ENCODE results near the gene PLD4.

The PLD4 gene

GRCh38 chr14:104954746-104955395, 30.2 kb downstream of the PLD4 start:
- H3K23ac ChIP-seq (ENCODE audit: low read length in 2 of 2) = no peak overlapping the region
- H3K4me1 ChIP-seq (ENCODE audit: control insufficient read depth, insufficient read depth, low read depth, low read length) = peaks cover 4% of the 10 kb centered on the region
- peaks cover 68 to 85% of the 10 kb centered on the region in 2 experiments for H3K36me3 ChIP-seq (ENCODE audit: control insufficient read depth in 1 of 2, insufficient read depth in 2 of 2, low read depth in 1 of 2, low read length in 2 of 2)
- no peak overlapping the region for H3K4ac ChIP-seq (ENCODE audit: low read depth in 1 of 2, low read length in 2 of 2)
- H2AFZ ChIP-seq (ENCODE audit: low read depth, low read length) = no peak overlapping the region
- H2BK120ac ChIP-seq (ENCODE audit: low read depth, low read length) = no peak overlapping the region
- no peak overlapping the region for H2BK15ac ChIP-seq (ENCODE audit: low read depth, poor library complexity, severe bottlenecking)
- H3K27ac ChIP-seq (ENCODE audit: low read length, poor library complexity, severe bottlenecking) = no peak overlapping the region
- H3K14ac ChIP-seq (ENCODE audit: low read length in 2 of 2) = no peak overlapping the region
- H3K4me2 ChIP-seq (ENCODE audit: low read length, poor library complexity, severe bottlenecking) = no peak overlapping the region
- no peak overlapping the region for H2BK5ac ChIP-seq (ENCODE audit: low read depth, low read length, poor library complexity, severe bottlenecking)
- no peak overlapping the region for H3K9ac ChIP-seq (ENCODE audit: low read length)
- H3K18ac ChIP-seq (ENCODE audit: low read depth in 1 of 2, low read length in 2 of 2) = no peak overlapping the region
- no peak overlapping the region for H2AK5ac ChIP-seq (ENCODE audit: low read length, severe bottlenecking)
- H2BK12ac ChIP-seq (ENCODE audit: low read length in 2 of 2) = no peak overlapping the region
- WGBS = 93% methylated on average over 13 of the region's 13 CpGs
- H3K79me1 ChIP-seq (replicated peaks; ENCODE audit: low read length, poor library complexity, severe bottlenecking) = peaks cover 8% of the 10 kb centered on the region
- H4K91ac ChIP-seq (ENCODE audit: low read length) = no peak overlapping the region
- DNase-seq = no peak
- no peak overlapping the region for H3K4me3 ChIP-seq (ENCODE audit: insufficient read depth in 1 of 2, low read depth in 1 of 2, low read length in 2 of 2)
- no peaks in the 10 kb centered on the region for H3K27me3 ChIP-seq (ENCODE audit: control insufficient read depth in 1 of 2, insufficient read depth in 1 of 2, low read length in 2 of 2)
- no peaks in the 10 kb centered on the region for H3K9me3 ChIP-seq (ENCODE audit: control insufficient read depth, low read length)
- no peak overlapping the region for H4K8ac ChIP-seq (ENCODE audit: low read length)

- no peak overlapping the region for H3K4me2 ChIP-seq (ENCODE audit: low read length, poor library complexity, severe bottlenecking)
- no peak overlapping the region for H4K91ac ChIP-seq (ENCODE audit: low read length)
- no peak overlapping the region for H2BK120ac ChIP-seq (ENCODE audit: low read depth, low read length)
- H3K4me1 ChIP-seq (ENCODE audit: control insufficient read depth, insufficient read depth, low read depth, low read length) = peaks cover 4% of the 10 kb centered on the region
- no peak overlapping the region for H3K4me3 ChIP-seq (ENCODE audit: insufficient read depth in 1 of 2, low read depth in 1 of 2, low read length in 2 of 2)
- no peak for DNase-seq
- no peak overlapping the region for H2AFZ ChIP-seq (ENCODE audit: low read depth, low read length)
- H3K4ac ChIP-seq (ENCODE audit: low read depth in 1 of 2, low read length in 2 of 2) = no peak overlapping the region
- 98% methylated on average over 3 of the region's 3 CpGs for WGBS
- H3K79me1 ChIP-seq (replicated peaks; ENCODE audit: low read length, poor library complexity, severe bottlenecking) = peaks cover 8% of the 10 kb centered on the region
- no peak overlapping the region for H2BK15ac ChIP-seq (ENCODE audit: low read depth, poor library complexity, severe bottlenecking)
- H2BK12ac ChIP-seq (ENCODE audit: low read length in 2 of 2) = no peak overlapping the region
- no peak overlapping the region for H3K23ac ChIP-seq (ENCODE audit: low read length in 2 of 2)
- no peaks in the 10 kb centered on the region for H3K9me3 ChIP-seq (ENCODE audit: control insufficient read depth, low read length)
- peaks cover 63 to 86% of the 10 kb centered on the region in 2 experiments for H3K36me3 ChIP-seq (ENCODE audit: control insufficient read depth in 1 of 2, insufficient read depth in 2 of 2, low read depth in 1 of 2, low read length in 2 of 2)
- H4K8ac ChIP-seq (ENCODE audit: low read length) = no peak overlapping the region
- no peak overlapping the region for H3K27ac ChIP-seq (ENCODE audit: low read length, poor library complexity, severe bottlenecking)
- H2BK5ac ChIP-seq (ENCODE audit: low read depth, low read length, poor library complexity, severe bottlenecking) = no peak overlapping the region
- H3K14ac ChIP-seq (ENCODE audit: low read length in 2 of 2) = no peak overlapping the region
- no peak overlapping the region for H2AK5ac ChIP-seq (ENCODE audit: low read length, severe bottlenecking)
- no peak overlapping the region for H3K18ac ChIP-seq (ENCODE audit: low read depth in 1 of 2, low read length in 2 of 2)
- H3K27me3 ChIP-seq (ENCODE audit: control insufficient read depth in 1 of 2, insufficient read depth in 1 of 2, low read length in 2 of 2) = no peaks in the 10 kb centered on the region
- H3K9ac ChIP-seq (ENCODE audit: low read length) = no peak overlapping the region
Observed at GRCh38 chr14:104955396-104955770, 30.7 kb downstream of the PLD4 start.

GRCh38 chr14:104956290-104956890, 31.7 kb downstream of the PLD4 start:
- no peak overlapping the region for H3K23ac ChIP-seq (ENCODE audit: low read length in 2 of 2)
- no peak overlapping the region for H2BK120ac ChIP-seq (ENCODE audit: low read depth, low read length)
- DNase-seq = no peak
- H4K8ac ChIP-seq (ENCODE audit: low read length) = no peak overlapping the region
- no peak overlapping the region for H4K91ac ChIP-seq (ENCODE audit: low read length)
- no peak overlapping the region for H3K9ac ChIP-seq (ENCODE audit: low read length)
- H3K36me3 ChIP-seq (ENCODE audit: control insufficient read depth in 1 of 2, insufficient read depth in 2 of 2, low read depth in 1 of 2, low read length in 2 of 2) = peaks cover 60 to 88% of the 10 kb centered on the region in 2 experiments
- WGBS = 87% methylated on average over 11 of the region's 14 CpGs
- no peak overlapping the region for H3K18ac ChIP-seq (ENCODE audit: low read depth in 1 of 2, low read length in 2 of 2)
- H3K14ac ChIP-seq (ENCODE audit: low read length in 2 of 2) = no peak overlapping the region
- peaks cover 4% of the 10 kb centered on the region for H3K4me1 ChIP-seq (ENCODE audit: control insufficient read depth, insufficient read depth, low read depth, low read length)
- H2BK15ac ChIP-seq (ENCODE audit: low read depth, poor library complexity, severe bottlenecking) = no peak overlapping the region
- peaks cover 9% of the 10 kb centered on the region for H3K79me1 ChIP-seq (replicated peaks; ENCODE audit: low read length, poor library complexity, severe bottlenecking)
- H3K9me3 ChIP-seq (ENCODE audit: control insufficient read depth, low read length) = no peaks in the 10 kb centered on the region
- no peak overlapping the region for H3K4ac ChIP-seq (ENCODE audit: low read depth in 1 of 2, low read length in 2 of 2)
- H2AFZ ChIP-seq (ENCODE audit: low read depth, low read length) = no peak overlapping the region
- H3K4me2 ChIP-seq (ENCODE audit: low read length, poor library complexity, severe bottlenecking) = no peak overlapping the region
- no peak overlapping the region for H2AK5ac ChIP-seq (ENCODE audit: low read length, severe bottlenecking)
- no peak overlapping the region for H2BK12ac ChIP-seq (ENCODE audit: low read length in 2 of 2)
- no peak overlapping the region for H3K27ac ChIP-seq (ENCODE audit: low read length, poor library complexity, severe bottlenecking)
- H3K4me3 ChIP-seq (ENCODE audit: insufficient read depth in 1 of 2, low read depth in 1 of 2, low read length in 2 of 2) = no peak overlapping the region
- no peak overlapping the region for H2BK5ac ChIP-seq (ENCODE audit: low read depth, low read length, poor library complexity, severe bottlenecking)
- no peaks in the 10 kb centered on the region for H3K27me3 ChIP-seq (ENCODE audit: control insufficient read depth in 1 of 2, insufficient read depth in 1 of 2, low read length in 2 of 2)

DNA sequence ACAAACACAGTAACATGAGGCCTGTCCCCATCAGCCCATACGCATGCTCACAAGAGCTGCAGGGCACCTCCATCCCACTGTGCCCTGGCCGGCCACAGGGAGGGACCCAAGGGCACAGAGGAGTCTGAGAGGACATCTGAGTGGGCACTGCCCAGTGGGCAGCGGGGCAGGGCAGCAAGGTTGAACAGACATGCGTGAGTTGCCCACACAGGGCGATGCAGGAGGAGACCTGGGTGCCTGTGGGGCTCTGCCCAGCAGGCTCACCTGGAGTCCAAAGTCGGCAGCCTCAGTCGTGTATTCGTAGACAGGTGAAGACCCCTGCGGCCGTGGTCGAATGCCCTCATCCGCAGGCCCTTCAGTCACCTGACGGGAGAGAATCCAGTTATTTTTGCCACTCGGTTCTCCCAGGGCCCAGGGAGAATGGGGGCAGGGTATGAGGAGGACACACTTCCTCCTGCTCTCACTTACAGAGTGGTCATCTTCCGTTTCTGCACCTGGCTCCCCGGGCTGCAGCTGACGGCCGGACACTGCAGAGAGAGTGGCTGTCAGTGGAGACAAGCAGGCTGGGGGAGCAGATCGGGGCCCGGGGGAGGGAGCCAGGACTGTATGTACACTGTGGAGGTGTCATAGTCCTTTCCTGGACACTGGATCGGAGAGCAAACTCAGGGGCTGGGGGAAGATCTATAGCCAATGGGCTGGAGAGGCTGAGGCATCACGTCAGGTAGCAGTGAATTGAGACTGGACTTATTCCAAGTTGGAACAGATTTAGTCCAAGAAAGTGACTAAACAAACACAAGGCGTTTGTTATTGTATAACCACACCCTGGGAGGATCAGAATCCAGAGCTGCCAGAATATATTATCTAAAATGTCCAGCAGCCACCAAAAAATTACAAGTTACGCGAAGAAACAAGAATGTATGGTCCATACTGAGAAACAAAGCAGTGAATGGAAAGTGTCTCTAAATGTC, 32.8 kb downstream of the PLD4 start:
- no peak for DNase-seq
- peaks cover 52 to 88% of the 10 kb centered on the region in 2 experiments for H3K36me3 ChIP-seq (ENCODE audit: control insufficient read depth in 1 of 2, insufficient read depth in 2 of 2, low read depth in 1 of 2, low read length in 2 of 2)
- H3K9me3 ChIP-seq (ENCODE audit: control insufficient read depth, low read length) = no peaks in the 10 kb centered on the region
- H2AK5ac ChIP-seq (ENCODE audit: low read length, severe bottlenecking) = no peak overlapping the region
- no peak overlapping the region for H4K8ac ChIP-seq (ENCODE audit: low read length)
- H2BK5ac ChIP-seq (ENCODE audit: low read depth, low read length, poor library complexity, severe bottlenecking) = no peak overlapping the region
- no peak overlapping the region for H2AFZ ChIP-seq (ENCODE audit: low read depth, low read length)
- H3K79me1 ChIP-seq (replicated peaks; ENCODE audit: low read length, poor library complexity, severe bottlenecking) = peaks cover 13% of the 10 kb centered on the region
- peaks cover 5% of the 10 kb centered on the region for H3K4me1 ChIP-seq (ENCODE audit: control insufficient read depth, insufficient read depth, low read depth, low read length)
- WGBS = 86% methylated on average over 23 of the region's 25 CpGs
- H2BK12ac ChIP-seq (ENCODE audit: low read length in 2 of 2) = no peak overlapping the region
- no peak overlapping the region for H3K14ac ChIP-seq (ENCODE audit: low read length in 2 of 2)
- no peak overlapping the region for H2BK120ac ChIP-seq (ENCODE audit: low read depth, low read length)
- H3K27me3 ChIP-seq (ENCODE audit: control insufficient read depth in 1 of 2, insufficient read depth in 1 of 2, low read length in 2 of 2) = no peaks in the 10 kb centered on the region
- no peak overlapping the region for H3K23ac ChIP-seq (ENCODE audit: low read length in 2 of 2)
- no peak overlapping the region for H3K4me3 ChIP-seq (ENCODE audit: insufficient read depth in 1 of 2, low read depth in 1 of 2, low read length in 2 of 2)
- H3K27ac ChIP-seq (ENCODE audit: low read length, poor library complexity, severe bottlenecking) = no peak overlapping the region
- no peak overlapping the region for H2BK15ac ChIP-seq (ENCODE audit: low read depth, poor library complexity, severe bottlenecking)
- H3K4me2 ChIP-seq (ENCODE audit: low read length, poor library complexity, severe bottlenecking) = no peak overlapping the region
- H4K91ac ChIP-seq (ENCODE audit: low read length) = no peak overlapping the region
- no peak overlapping the region for H3K9ac ChIP-seq (ENCODE audit: low read length)
- H3K18ac ChIP-seq (ENCODE audit: low read depth in 1 of 2, low read length in 2 of 2) = no peak overlapping the region
- H3K4ac ChIP-seq (ENCODE audit: low read depth in 1 of 2, low read length in 2 of 2) = no peak overlapping the region
